Neural crest cell (in vitro differentiated cells): ENCODE results near the gene CCDC137. TPM values are rescaled to one million over a fixed set of nuclear protein-coding genes. Genes with fewer than 3 reads are reported as not detected.
A peak's percentile ranks its signal among the peaks of the same experiment; 100 is the strongest.

Experiments used
- DNase-seq: peaks from one replicate; pipeline ENCODE4 v3.0.0; 2021; ENCODE audit warnings: low read depth, mixed read lengths, low spot score
- H3K27ac Mint-ChIP-seq: one replicate; pipeline ENCODE4 v1.8.0; 2021; ENCODE audit warnings: mild to moderate bottlenecking, mixed read lengths; ENCODE audit not compliant: unreplicated experiment
- H3K27me3 Mint-ChIP-seq: 2 replicates; pipeline ENCODE4 v1.8.0; 2021; ENCODE audit warnings: low read depth, mild to moderate bottlenecking, mixed read lengths
- H3K36me3 Mint-ChIP-seq: 2 replicates; pipeline ENCODE4 v1.8.0; 2021; ENCODE audit warnings: low read depth, mild to moderate bottlenecking, mixed read lengths
- H3K4me1 Mint-ChIP-seq: 2 replicates; pipeline ENCODE4 v1.8.0; 2021; ENCODE audit warnings: mixed read lengths
- H3K4me3 Mint-ChIP-seq: one replicate; pipeline ENCODE4 v1.8.0; 2021; ENCODE audit warnings: mild to moderate bottlenecking, mixed read lengths
- H3K9me3 Mint-ChIP-seq: 2 replicates; pipeline ENCODE4 v1.8.0; 2021; ENCODE audit warnings: mixed read lengths
- total RNA-seq: library from RNA; stranded (reverse); gene quantifications from 2 replicates; pipeline ENCODE4 v1.2.1, GENCODE V29; 2021
- TF ChIP-seq, protein P1 (sequence below): fragments of 200-600 bp; sonication (generic); conservative IDR thresholded peaks from 2 replicates; pipeline ENCODE4 v1.5.0; 2021; ENCODE audit warnings: antibody characterized with exemption, mild to moderate bottlenecking

CCDC137 gene
- total RNA-seq, 1 donor from 2014 or later = 38.3 TPM

DNA sequence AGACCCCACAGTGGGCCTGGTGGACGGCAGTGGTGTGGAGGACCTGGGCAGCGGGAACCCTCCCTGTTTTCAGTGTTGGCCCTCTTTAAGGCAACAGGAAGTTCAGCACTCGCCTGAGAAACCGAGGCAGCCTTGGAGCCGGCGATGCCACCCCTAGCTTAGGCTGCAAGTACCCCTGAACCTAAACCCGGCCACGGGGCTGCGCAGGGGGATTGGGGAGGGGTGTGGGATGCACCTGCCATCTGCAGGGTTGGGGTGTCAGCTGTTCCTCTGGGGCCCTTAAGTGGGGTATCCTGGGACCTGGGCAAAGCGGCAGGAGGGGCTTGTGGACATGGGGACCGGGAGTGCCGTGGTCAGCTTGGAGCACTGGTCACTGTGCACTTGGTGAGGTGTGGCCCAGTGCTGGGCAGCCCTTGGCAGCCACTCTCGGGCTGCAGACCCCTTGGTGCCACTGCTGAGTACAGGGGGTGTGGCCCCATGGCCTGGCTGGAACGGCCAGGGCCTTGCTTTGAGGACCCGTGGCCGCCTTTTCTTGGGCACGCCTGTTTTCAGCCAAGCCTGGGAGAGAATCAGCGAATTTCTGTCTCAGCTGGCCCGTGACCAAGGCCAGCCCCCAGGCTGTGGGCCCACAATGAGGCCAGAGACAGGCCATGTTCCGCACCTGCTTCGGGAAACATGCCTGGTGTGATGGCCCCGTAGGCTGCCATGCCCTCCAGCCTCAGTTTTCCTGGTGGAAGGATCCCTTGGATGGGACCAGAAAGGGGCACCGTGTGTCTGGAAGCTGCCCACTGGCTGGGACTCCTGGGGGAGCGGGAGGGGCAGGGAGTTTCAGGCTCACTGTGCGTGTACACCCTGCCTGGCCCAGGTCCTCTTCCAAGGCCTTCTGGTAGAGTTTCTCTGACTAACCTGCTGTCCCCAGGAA is 41.4 kb downstream of the CCDC137 start:
- H3K36me3 Mint-ChIP-seq = peaks cover 12% of the 10 kb centered on the region
- DNase-seq = no peak
- H3K4me1 Mint-ChIP-seq = peaks cover 14% of the 10 kb centered on the region
- peak overlapping the region; percentile 77 for H3K4me3 Mint-ChIP-seq
- H3K27me3 Mint-ChIP-seq = peaks cover 27% of the 10 kb centered on the region
- no peak overlapping the region for H3K27ac Mint-ChIP-seq
- TF ChIP-seq, protein P1, sequence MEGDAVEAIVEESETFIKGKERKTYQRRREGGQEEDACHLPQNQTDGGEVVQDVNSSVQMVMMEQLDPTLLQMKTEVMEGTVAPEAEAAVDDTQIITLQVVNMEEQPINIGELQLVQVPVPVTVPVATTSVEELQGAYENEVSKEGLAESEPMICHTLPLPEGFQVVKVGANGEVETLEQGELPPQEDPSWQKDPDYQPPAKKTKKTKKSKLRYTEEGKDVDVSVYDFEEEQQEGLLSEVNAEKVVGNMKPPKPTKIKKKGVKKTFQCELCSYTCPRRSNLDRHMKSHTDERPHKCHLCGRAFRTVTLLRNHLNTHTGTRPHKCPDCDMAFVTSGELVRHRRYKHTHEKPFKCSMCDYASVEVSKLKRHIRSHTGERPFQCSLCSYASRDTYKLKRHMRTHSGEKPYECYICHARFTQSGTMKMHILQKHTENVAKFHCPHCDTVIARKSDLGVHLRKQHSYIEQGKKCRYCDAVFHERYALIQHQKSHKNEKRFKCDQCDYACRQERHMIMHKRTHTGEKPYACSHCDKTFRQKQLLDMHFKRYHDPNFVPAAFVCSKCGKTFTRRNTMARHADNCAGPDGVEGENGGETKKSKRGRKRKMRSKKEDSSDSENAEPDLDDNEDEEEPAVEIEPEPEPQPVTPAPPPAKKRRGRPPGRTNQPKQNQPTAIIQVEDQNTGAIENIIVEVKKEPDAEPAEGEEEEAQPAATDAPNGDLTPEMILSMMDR = no peak
- no peaks in the 10 kb centered on the region for H3K9me3 Mint-ChIP-seq

GRCh38 chr17:81708739-81709185 is 42.2 kb downstream of the CCDC137 start:
- no peak overlapping the region for H3K27ac Mint-ChIP-seq

GRCh38 chr17:81710514-81711308 is 44.2 kb downstream of the CCDC137 start:
- DNase-seq = no peak
- TF ChIP-seq, protein P1 = no peak
- Mint-ChIP-seq H3K9me3 (no peaks in the 10 kb centered on the region), H3K36me3 (peaks cover 13% of the 10 kb centered on the region), H3K4me1 (peaks cover 19% of the 10 kb centered on the region), H3K4me3 (peak overlapping the region; percentile 83), H3K27ac (no peak overlapping the region), H3K27me3 (peaks cover 31% of the 10 kb centered on the region)

More at GRCh38 chr17:81708739-81709185, 42.2 kb downstream of the CCDC137 start:
- Mint-ChIP-seq H3K4me1 (peaks cover 19% of the 10 kb centered on the region), H3K9me3 (no peaks in the 10 kb centered on the region), H3K4me3 (peak overlapping the region; percentile 77), H3K27me3 (peaks cover 31% of the 10 kb centered on the region), H3K36me3 (peaks cover 15% of the 10 kb centered on the region)
- TF ChIP-seq, protein P1 = no peak
- no peak for DNase-seq

DNA sequence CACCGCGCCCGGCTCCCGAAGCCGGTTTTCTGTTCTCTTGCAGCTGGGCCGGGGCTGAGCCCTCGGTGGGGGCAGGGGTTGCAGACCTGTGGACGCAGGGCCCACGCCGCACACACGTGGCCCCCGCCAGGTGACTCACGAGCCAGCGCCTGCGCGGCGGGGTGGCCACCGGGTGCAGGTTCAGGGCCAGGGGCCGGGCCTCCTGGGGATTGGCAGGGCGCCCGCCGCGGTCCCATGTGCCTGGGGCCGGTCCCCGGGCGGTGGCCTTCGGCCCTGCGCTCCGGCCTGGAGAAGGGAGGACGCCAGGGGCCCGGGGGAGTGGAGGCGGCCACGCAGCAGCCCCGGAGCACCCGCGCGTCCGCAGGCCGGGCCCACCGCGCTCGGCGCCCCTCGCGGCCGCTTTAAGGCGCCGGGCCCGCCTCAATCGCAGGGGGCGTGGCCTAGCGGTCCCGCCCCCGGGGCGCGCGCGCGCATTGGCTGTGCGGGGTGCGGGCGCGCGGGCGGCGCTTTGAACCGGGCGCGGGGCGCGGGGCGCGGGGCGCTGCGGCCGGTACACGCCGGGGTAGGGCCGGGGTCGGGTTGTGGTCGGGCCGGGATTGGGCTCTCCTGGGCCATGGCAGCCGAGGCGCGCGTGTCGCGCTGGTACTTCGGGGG is 45.4 kb downstream of the CCDC137 start, which contains the start of gene SLC25A10:
Gene SLC25A10 (plus strand): TSS at position 471 of the 654 bp plus-strand sequence. CDS start 143 bp downstream, at position 614.
- peak within 1 kb of the TSS; percentile 97 for H3K4me3 Mint-ChIP-seq
- TF ChIP-seq, protein P1 = no peak
- peaks cover 19% of the 10 kb centered on the region for H3K4me1 Mint-ChIP-seq
- peak; percentile 63 for DNase-seq
- peaks cover 9% of the 10 kb centered on the region for H3K36me3 Mint-ChIP-seq
- H3K27ac Mint-ChIP-seq = peak within 1 kb of the TSS; percentile 93
- peaks cover 31% of the 10 kb centered on the region for H3K27me3 Mint-ChIP-seq
- no peaks in the 10 kb centered on the region for H3K9me3 Mint-ChIP-seq

DNA sequence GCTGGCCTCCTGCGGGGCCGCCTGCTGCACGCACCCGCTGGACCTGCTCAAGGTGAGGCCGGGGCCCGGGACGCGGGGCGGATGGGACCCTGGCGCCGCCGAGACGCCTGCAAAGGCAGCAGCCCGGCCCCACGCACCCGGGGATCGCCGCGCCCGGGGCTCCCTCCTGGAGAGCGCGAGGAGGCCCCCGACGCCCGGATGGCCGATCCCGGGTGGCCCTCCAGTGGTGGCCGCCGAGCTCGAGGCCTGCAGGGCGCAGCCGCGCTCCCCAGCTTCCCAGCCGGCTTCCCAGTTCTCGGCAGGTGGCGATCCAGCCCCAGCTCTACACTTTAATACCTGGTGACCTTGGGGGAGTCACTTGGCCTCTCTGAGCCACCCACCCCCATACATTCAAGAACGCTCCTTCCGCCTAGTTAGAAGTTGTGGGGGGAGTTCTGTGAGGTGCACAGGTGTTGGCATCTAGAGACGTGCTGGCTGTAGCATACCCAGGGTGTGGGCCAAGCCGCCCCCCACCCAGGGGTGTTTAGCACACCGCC is 46.0 kb downstream of the CCDC137 start:
- TF ChIP-seq, protein P1 = peak; percentile 22
- Mint-ChIP-seq H3K4me1 (peaks cover 19% of the 10 kb centered on the region), H3K27me3 (peaks cover 31% of the 10 kb centered on the region), H3K9me3 (no peaks in the 10 kb centered on the region), H3K27ac (peak overlapping the region; percentile 93), H3K4me3 (peak overlapping the region; percentile 97), H3K36me3 (peaks cover 9% of the 10 kb centered on the region)
- peak; percentile 44 for DNase-seq
